GM19025 (cell line): ENCODE results near the gene IRGQ.
"Not testable (repeated sequence)": the region's sequence is repeated elsewhere in the genome, so short reads cannot be mapped to it uniquely, and the experiment has no call there.

ENCODE experiments used
- ATAC-seq: cut with Tn5 transposase; IDR thresholded peaks from one replicate; pipeline ENCODE4 v1.9.1; 2021; ENCODE audit warnings: mild to moderate bottlenecking, low read depth, moderate library complexity; ENCODE audit not compliant: unreplicated experiment

Gene IRGQ

GRCh38 chr19:43595999-43596841 lies at the start of gene IRGQ, which contains the start of gene ZNF576:
Gene IRGQ, minus strand, starts transcription at chr19:43596134. Its CDS starts 796 bp downstream, at chr19:43595338.
Gene ZNF576, plus strand, starts transcription at chr19:43596595. Its CDS starts 514 bp downstream, at chr19:43597109.
- peak; percentile 80 for ATAC-seq

GRCh38 chr19:43644181-43644580 lies 48.2 kb upstream of the IRGQ start:
- no peak for ATAC-seq

GRCh38 chr19:43643326-43643725 lies 47.4 kb upstream of the IRGQ start:
- ATAC-seq: no peak

GRCh38 chr19:43642531-43642930 lies 46.6 kb upstream of the IRGQ start:
- no peak for ATAC-seq

- ATAC-seq: no peak
Measured at GRCh38 chr19:43641333-43641732, 45.4 kb upstream of the IRGQ start.

- no peak for ATAC-seq
Measured at GRCh38 chr19:43640424-43640757, 44.5 kb upstream of the IRGQ start.

- ATAC-seq: no peak
Measured at GRCh38 chr19:43639519-43640423, 43.8 kb upstream of the IRGQ start, which contains the start of gene CADM4. Gene CADM4, minus strand, starts transcription at chr19:43639850. Its CDS starts 60 bp downstream, at chr19:43639790.

GRCh38 chr19:43638995-43639518 lies 43.1 kb upstream of the IRGQ start:
- no peak for ATAC-seq

GRCh38 chr19:43638214-43638994 lies 42.5 kb upstream of the IRGQ start:
- ATAC-seq: no peak

GRCh38 chr19:43636121-43636683 lies 40.3 kb upstream of the IRGQ start:
- no peak for ATAC-seq

- ATAC-seq: not testable (repeated sequence)
Measured at GRCh38 chr19:43635561-43635940, 39.6 kb upstream of the IRGQ start.

- no peak for ATAC-seq
Measured at GRCh38 chr19:43634872-43635560, 39.1 kb upstream of the IRGQ start.

GRCh38 chr19:43634506-43634871 lies 38.6 kb upstream of the IRGQ start:
- ATAC-seq: no peak

- no peak for ATAC-seq
Measured at GRCh38 chr19:43634068-43634467, 38.1 kb upstream of the IRGQ start.

GRCh38 chr19:43633520-43633919 lies 37.6 kb upstream of the IRGQ start:
- no peak for ATAC-seq

- no peak for ATAC-seq
Measured at GRCh38 chr19:43631491-43631890, 35.6 kb upstream of the IRGQ start.

- ATAC-seq: no peak
Measured at GRCh38 chr19:43628646-43629326, 32.9 kb upstream of the IRGQ start.

- no peak for ATAC-seq
Measured at GRCh38 chr19:43626838-43627237, 30.9 kb upstream of the IRGQ start.
